Lung microvascular endothelial cell (primary cell): ENCODE results near the gene SMTNL1. TPM values are rescaled to one million over a fixed set of nuclear protein-coding genes. Genes with fewer than 3 reads are reported as not detected.
"Not testable (repeated sequence)": the region's sequence is repeated elsewhere in the genome, so short reads cannot be mapped to it uniquely, and the experiment has no call there.

ENCODE experiments used
- DNase-seq, 2 donors: peaks; one replicate each; pipeline versions ENCODE4 v3.0.0 to v3.0.0-alpha.2; 2010; ENCODE audit warnings: low read depth in 2 of 2
- total RNA-seq: library from RNA; depleted of rRNA; stranded (reverse); fragments of >200 nt; gene quantifications from 2 replicates; pipeline ENCODE4 v1.2.1, GENCODE V29; 2014

Gene SMTNL1
- total RNA-seq, 1 donor from 2014 or later: not detected

DNA sequence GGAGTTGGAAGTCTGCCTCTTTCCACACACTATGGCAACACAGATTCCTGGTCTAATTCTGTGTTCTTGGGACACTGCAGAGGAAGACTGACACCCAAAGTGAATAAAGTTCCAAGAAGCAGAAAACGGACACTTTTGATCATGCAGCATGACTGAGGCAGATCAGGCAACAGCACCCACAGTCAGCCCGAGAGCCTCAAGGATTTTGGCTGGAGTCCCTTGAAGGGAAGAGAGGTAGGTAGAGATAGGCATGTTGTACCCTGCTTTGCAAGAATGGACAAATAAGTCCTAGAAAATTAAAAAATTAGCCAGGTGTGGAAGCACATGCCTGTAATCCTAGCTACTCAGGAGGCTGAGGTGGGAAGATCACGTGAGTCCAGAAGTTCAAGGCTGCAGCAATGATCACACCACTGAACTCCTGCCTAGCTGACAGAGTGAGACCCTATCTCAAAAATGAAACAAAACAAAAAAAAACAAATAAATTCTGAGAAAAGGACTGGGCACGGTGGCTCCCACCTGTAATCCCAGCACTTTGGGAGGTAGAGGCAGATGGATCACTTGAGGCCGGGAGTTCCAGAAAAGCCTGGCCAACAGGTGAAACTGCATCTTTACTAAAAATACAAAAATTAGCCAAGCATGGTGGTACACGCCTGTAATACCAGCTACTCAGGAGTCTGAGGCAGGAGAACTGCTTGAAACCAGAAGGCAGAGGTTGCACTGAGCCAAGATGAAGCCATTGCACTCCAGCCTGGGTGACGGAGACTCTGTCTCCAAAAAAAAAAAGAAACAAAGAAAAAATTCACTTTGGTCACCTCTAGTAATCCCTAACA, 28.8 kb upstream of the SMTNL1 start:
- no peak for DNase-seq

DNA sequence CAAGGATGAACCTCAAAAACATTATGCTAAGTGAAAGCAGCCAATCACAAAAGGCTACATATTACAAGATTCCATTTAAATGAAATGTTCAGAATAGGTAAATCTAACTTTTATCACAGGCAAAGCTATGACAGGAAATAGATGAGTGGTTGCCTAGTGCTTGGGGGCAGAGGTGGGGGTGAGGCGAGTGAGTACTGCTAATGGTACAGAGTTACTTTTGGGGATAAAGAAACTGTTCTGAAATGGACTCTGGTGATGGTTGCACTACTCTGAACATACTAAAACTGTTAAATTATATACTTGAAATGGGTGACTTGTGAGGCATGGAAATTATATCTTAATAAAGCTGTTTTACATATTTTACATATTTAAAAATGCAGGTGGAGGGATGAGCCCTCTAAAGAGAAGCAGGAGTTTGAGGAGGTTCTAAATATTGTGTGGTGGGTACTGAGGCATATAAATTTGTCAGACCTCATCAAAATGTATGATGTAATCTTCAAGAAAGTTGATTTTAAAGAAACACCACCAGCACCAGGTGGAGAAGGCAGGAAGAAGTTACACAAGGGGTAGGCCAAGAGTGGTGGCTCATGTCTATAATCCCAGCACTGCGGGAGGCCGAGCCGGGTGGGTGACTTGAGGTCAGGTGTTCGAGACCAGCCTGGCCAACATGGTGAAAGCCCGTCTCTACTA, 25.5 kb upstream of the SMTNL1 start:
- no peak for DNase-seq

GRCh38 chr11:57512646-57513451, 24.5 kb upstream of the SMTNL1 start:
- DNase-seq: no peak

DNA sequence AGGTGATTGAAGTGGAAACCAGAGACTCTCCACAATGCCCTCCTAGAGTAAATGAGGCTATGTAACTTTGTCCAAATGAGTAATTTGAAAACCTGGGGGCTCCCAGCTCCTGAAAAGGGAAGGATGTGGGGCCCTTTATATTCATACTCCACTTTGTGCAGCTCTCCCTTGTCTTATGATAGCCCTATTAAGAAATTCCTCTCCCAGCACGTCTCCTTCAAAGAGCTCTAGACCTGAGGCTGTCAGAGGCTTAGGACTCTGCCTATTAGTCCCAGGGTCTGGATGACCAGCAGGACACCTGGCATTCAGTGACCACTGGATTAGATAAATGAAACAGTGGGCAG, 24.0 kb upstream of the SMTNL1 start:
- DNase-seq: no peak

DNA sequence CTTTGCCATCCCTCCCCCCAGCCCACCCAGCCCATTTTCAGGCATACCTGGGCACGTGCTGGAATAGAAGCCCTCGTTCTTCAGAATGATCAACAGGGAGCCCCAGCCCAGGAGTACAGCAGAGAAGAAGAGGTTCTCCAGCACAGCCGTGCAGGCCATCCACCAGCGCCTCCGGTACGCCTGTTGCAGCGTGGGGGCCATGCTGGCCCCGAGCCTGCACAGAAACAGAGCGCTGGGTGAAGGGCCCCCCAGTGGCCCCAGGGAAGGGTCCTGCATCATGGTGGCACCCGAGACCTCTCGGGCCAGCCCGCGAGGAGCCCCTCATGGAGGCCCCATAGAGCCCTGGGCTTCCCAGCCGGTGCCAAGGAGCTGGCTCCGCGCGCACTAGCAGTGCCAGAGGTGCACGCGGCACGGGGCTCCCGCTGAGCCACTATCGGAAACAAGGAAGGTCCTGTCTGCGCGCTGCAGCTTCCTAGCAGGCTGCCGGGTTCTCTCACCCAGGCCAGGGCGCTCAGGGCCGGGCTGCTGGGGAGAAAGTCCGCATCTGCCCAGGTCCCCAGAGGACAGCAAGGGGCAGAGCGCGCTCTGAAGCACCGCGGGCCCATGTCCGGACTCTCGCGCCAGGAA, 23.4 kb upstream of the SMTNL1 start:
- DNase-seq: peak; percentile 33 to 57

- peak; percentile 24 to 56 for DNase-seq
These were observed 22.7 kb upstream of the SMTNL1 start for GRCh38 chr11:57514538-57515331.

DNA sequence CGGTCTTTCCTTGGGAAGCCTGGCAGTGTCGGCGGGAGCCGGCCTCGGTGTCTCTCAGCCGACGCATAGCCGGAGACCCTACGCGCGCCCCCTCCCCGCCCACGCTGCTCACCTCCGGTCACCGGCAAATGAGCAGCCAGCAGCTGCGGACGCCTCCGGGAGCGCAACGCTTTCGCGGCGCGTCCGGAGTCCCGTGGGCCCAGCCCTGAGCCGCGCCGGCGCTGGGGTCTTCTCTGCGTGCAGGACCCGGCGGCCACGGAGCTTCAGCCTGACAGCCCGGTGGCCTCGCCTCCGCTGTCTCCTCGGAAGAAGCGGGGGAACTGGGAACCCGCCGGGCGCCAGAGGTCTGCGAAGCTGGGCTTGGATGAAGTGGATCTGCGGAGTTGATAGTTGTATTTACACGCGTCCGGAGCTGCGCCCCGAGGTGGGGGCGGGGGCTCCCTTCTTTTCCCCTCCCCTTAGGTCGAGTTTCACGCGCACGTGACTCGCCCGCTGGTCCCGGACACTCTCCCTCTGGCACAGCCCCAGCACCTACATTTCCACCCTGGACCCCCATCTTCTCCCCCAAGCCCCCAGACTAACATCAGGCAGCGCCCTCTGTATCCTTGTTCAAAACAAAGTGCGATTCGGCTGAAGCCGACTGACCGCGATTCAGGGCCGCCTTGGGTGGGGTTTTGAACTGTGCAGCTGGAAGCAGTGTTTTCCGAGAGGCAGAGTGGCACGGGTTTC, 21.9 kb upstream of the SMTNL1 start, which contains the start of gene SLC43A1:
Gene SLC43A1, minus strand, starts transcription at position 371 of the 729 bp plus-strand sequence. CDS start 1,591 bp downstream, outside the sequence.
- DNase-seq: peak; percentile 52 to 61

GRCh38 chr11:57516061-57516443, 21.3 kb upstream of the SMTNL1 start:
- DNase-seq: no peak

GRCh38 chr11:57521116-57521515, 16.3 kb upstream of the SMTNL1 start:
- no peak for DNase-seq

DNA sequence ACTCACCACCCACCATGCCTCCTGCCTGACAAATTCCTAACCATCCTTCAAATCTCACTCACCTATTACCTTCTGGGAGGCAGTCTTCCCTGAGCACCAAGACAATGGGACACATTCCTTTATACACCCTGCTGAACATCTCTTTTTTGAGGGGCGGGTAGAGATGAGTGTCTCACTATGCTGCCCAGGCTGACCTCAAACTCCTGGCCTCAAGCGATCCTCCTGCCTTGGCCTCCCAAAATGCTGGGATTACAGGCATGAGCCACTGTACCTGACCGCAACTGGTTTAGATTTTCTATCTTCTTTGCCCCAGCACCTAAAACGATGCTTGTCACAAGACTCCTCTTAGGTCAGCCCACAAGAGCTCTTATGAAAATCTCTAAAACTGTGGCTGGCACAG, 14.0 kb upstream of the SMTNL1 start:
- DNase-seq: no peak

- peak; percentile 64 to 79 for DNase-seq
These were observed 10.3 kb upstream of the SMTNL1 start for GRCh38 chr11:57527056-57527631.

- no peak for DNase-seq
These were observed 8.4 kb upstream of the SMTNL1 start for GRCh38 chr11:57529012-57529411.

- DNase-seq: no peak
These were observed 7.2 kb upstream of the SMTNL1 start for GRCh38 chr11:57530215-57530595.

DNA sequence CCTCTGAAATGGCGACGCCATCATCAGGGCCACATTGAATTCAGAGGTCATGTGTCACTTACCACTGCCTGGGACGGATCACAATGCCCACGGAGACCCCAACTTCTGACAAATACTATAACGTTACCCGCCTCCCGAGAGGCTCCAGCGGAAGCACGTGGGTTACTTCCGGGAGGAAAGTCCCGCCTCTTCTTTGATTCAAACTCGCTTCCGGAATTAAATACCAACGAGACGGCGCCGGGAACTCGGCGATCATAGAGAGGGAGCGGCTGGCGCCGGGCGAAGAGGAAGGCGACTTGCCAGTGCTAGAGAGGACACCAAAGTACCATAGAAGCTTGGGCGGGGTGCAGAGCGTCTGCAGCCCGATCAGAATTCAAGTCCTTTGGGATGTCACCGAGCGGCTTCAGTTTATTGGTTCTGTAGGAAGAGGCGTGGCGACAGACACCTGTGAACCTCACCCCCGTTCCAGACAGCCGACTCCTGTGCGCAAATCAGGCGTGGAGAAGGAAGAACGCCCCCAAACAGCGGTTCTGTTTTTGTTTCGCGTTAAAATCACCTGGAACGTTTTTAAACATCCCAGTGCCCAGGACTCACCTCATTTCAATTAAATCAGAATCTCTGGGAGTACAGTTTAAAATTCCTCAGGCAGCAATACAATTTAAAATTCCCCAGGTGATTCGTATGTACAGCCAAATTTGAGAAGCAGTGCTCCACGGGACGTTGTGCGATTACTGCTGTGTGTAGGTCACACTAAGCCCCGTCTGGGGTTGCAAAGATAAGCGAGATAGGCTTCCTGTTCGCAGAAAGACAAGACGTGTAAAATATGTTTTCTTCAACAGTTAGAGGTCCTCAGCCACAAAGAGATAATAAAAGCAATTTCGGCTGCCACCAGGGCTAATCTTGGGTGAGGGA, 6.5 kb upstream of the SMTNL1 start, which contains the start of gene TIMM10:
Gene TIMM10, minus strand, starts transcription at position 159 of the 912 bp plus-strand sequence. CDS start 565 bp downstream, outside the sequence.
- peak; percentile 96 to 97 for DNase-seq

DNA sequence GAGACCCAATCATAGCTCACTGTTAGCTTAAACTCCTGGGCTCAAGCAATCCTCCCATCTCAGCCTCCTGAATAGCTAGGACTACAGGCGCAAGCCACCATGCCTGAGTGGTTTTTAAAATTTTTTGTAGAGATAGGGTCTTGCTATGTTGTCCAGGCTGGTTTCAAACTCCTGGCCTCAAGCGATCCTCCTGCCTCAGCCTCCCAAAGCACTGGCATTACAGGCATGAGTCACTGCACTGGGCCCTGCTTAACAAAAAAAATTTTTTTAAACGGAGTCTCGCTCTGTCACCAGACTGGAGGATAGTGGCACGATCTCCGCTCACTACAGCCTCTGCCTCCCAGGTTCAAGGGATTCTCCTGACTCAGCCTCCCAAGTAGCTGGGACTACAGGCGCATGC, 2.9 kb upstream of the SMTNL1 start:
- DNase-seq: not testable (repeated sequence)

- DNase-seq: no peak
These were observed 1.9 kb downstream of the SMTNL1 start for GRCh38 chr11:57539342-57539741.

DNA sequence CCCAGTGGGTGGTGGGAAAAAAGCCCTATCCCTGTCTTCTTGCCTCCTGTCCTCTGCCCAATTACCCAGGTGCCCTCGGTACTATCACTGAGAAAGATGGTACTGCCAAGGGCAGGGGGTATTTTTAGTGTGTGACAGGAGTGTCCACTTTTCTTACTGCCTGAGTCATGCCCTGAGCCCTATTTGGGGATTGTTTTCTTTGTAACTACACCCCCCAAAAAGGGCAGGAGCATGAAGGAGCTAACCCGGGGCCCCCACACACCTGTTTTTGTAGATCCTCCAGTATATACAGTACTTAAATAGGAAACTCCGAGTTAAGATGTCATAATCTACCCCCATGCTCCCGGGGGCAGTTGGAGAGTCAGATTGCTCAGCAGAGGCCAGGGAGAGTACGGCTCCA, 3.8 kb downstream of the SMTNL1 start:
- no peak for DNase-seq

GRCh38 chr11:57542582-57542981, 5.2 kb downstream of the SMTNL1 start:
- DNase-seq: no peak

DNA sequence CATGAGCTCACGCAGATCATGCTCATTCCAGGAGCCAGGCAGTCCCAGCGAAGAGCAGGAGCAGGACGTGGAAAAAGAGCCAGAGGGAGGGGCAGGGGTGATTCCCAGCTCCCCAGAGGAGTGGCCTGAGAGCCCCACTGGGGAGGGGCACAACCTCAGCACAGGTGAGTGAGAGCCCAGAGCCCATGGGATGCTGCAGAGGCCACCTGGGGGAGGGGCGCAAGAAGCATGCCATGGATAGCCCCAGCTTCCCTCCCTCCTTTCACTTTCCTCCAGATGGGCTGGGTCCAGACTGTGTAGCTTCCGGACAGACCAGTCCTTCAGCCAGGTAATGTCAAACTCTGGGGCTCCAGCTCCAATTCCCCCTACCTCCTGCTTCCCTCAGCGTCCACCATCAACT, 6.2 kb downstream of the SMTNL1 start:
- DNase-seq: no peak
